ENCODE measurements around the gene PHLPP1.

DNA sequence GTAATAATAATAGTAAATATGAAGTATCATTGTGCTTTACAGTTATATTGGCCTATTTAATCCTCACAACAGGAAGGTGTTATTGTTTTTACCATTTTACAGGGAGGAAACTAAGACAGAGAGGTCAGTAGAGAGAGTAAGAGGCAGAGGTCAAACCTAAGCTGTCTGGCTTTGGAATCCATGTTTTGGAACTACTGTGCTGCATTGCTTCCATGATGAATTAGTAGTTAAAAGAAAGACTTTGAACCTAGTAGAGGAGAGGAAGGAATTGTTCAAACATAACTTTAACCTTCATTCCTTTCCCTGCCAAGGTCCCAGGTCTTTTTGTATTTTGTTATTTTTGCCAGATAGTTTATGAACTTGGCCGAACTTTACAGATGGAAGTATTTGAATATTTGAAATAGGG, 80.9 kb downstream of the PHLPP1 start:
- TF ChIP-seq, protein P1, sequence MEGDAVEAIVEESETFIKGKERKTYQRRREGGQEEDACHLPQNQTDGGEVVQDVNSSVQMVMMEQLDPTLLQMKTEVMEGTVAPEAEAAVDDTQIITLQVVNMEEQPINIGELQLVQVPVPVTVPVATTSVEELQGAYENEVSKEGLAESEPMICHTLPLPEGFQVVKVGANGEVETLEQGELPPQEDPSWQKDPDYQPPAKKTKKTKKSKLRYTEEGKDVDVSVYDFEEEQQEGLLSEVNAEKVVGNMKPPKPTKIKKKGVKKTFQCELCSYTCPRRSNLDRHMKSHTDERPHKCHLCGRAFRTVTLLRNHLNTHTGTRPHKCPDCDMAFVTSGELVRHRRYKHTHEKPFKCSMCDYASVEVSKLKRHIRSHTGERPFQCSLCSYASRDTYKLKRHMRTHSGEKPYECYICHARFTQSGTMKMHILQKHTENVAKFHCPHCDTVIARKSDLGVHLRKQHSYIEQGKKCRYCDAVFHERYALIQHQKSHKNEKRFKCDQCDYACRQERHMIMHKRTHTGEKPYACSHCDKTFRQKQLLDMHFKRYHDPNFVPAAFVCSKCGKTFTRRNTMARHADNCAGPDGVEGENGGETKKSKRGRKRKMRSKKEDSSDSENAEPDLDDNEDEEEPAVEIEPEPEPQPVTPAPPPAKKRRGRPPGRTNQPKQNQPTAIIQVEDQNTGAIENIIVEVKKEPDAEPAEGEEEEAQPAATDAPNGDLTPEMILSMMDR (IDR thresholded peaks at IDR 0.05; ENCODE audit: insufficient read depth, low read depth, low read length): no peak
- TF ChIP-seq EZH2 (IDR thresholded peaks at IDR 0.05; ENCODE audit: insufficient read depth, low read length): no peak

Measured in astrocyte (in vitro differentiated cells and primary cell).